ENCODE measurements around the gene MGMT.

Gene MGMT

GRCh38 chr10:129683519-129683918 lies 216.5 kb downstream of the MGMT start:
- TF ChIP-seq CTCF (IDR thresholded peaks at IDR 0.05; ENCODE audit: low read depth, low read length): no peak
- DNase-seq (ENCODE audit: low read depth, low spot score): no peak
- H3K4me3 ChIP-seq (ENCODE audit: low read depth, low read length): no peak overlapping the region
- in situ Hi-C loops (cut with HindIII; ENCODE audit: low sequenced_read_pairs): no loop called here

GRCh38 chr10:129683920-129684319 lies 216.9 kb downstream of the MGMT start:
- TF ChIP-seq CTCF (IDR thresholded peaks at IDR 0.05; ENCODE audit: low read depth, low read length): no peak
- no peak for DNase-seq (ENCODE audit: low read depth, low spot score)
- in situ Hi-C loops (cut with HindIII; ENCODE audit: low sequenced_read_pairs): no loop called here
- no peak overlapping the region for H3K4me3 ChIP-seq (ENCODE audit: low read depth, low read length)

GRCh38 chr10:129685271-129685670 lies 218.2 kb downstream of the MGMT start:
- no peak overlapping the region for H3K4me3 ChIP-seq (ENCODE audit: low read depth, low read length)
- TF ChIP-seq CTCF (IDR thresholded peaks at IDR 0.05; ENCODE audit: low read depth, low read length): no peak
- in situ Hi-C loops (cut with HindIII; ENCODE audit: low sequenced_read_pairs): no loop called here
- DNase-seq (ENCODE audit: low read depth, low spot score): no peak

GRCh38 chr10:129689671-129690071 lies 222.6 kb downstream of the MGMT start:
- H3K4me3 ChIP-seq (ENCODE audit: low read depth, low read length): no peak overlapping the region
- no peak for TF ChIP-seq CTCF (IDR thresholded peaks at IDR 0.05; ENCODE audit: low read depth, low read length)
- in situ Hi-C loops (cut with HindIII; ENCODE audit: low sequenced_read_pairs): no loop called here
- no peak for DNase-seq (ENCODE audit: low read depth, low spot score)

GRCh38 chr10:129690248-129691070 lies 223.4 kb downstream of the MGMT start:
- TF ChIP-seq CTCF (IDR thresholded peaks at IDR 0.05; ENCODE audit: low read depth, low read length): no peak
- DNase-seq (ENCODE audit: low read depth, low spot score): no peak
- no peak overlapping the region for H3K4me3 ChIP-seq (ENCODE audit: low read depth, low read length)
- in situ Hi-C loops (cut with HindIII; ENCODE audit: low sequenced_read_pairs): no loop called here

GRCh38 chr10:129692695-129693094 lies 225.7 kb downstream of the MGMT start:
- no peak for TF ChIP-seq CTCF (IDR thresholded peaks at IDR 0.05; ENCODE audit: low read depth, low read length)
- in situ Hi-C loops (cut with HindIII; ENCODE audit: low sequenced_read_pairs): no loop called here
- no peak overlapping the region for H3K4me3 ChIP-seq (ENCODE audit: low read depth, low read length)
- DNase-seq (ENCODE audit: low read depth, low spot score): no peak

Measured in astrocyte of the spinal cord (primary cell).